Right lobe of liver (tissue), 6 donors: Measurements from ENCODE around the gene MDN1. TPM values are rescaled to one million over a fixed set of nuclear protein-coding genes. Genes with fewer than 3 reads are reported as not detected.

Source experiments
- ATAC-seq, 4 donors: fragments of 200-7000 bp; cut with Tn5 transposase; one replicate each; pipeline ENCODE4 v1.9.1; 2020; ENCODE audit warnings: mild to moderate bottlenecking in 4 of 4, moderate library complexity in 4 of 4
- DNase-seq, 3 donors: peaks; one replicate each; pipeline ENCODE4 v3.0.0-alpha.2; 2020
- H3K27ac ChIP-seq, 3 donors: fragments of 200-600 bp; one replicate each; pipeline ENCODE4 v1.8.0; 2022
- H3K27me3 ChIP-seq, 2 donors: fragments of 200-600 bp; one replicate each; pipeline ENCODE4 v1.8.0; 2022
- H3K36me3 ChIP-seq, 4 donors: fragments of 200-600 bp; sonication (generic) in 1 of 4; one replicate each; pipeline versions ENCODE4 v1.5.1 to v1.8.0; 2017 to 2022; ENCODE audit warnings: control low read depth in 1 of 4
- H3K4me1 ChIP-seq, 4 donors: fragments of 200-600 bp; sonication (generic) in 1 of 4; one replicate each; pipeline versions ENCODE4 v1.5.1 to v1.8.0; 2017 to 2022; ENCODE audit warnings: control low read depth in 1 of 4
- H3K4me3 ChIP-seq, 3 donors: fragments of 200-600 bp; one replicate each; pipeline ENCODE4 v1.8.0; 2022
- H3K9me3 ChIP-seq, 4 donors: fragments of 200-600 bp; sonication (generic) in 1 of 4; one replicate each; pipeline versions ENCODE4 v1.5.1 to v1.8.0; 2017 to 2022; ENCODE audit warnings: control low read depth in 1 of 4
- POLR2A ChIP-seq: fragments of 450-650 bp; IDR thresholded peaks from one replicate; pipeline ENCODE4 v1.6.1; 2017; ENCODE audit warnings: antibody characterized with exemption, mild to moderate bottlenecking
- WGBS: methylation state at CpG from one replicate; pipeline ENCODE4 v1.1.6; 2018; ENCODE audit warnings: low coverage, low lambda C conversion rate; ENCODE audit not compliant: insufficient coverage; ENCODE audit errors: missing lambda C conversion rate; 5-methylcytosine and 5-hydroxymethylcytosine counted together
- intact Hi-C, 2 donors: fragments of 100-400 bp; cut with DNase I; formaldehyde crosslinking; loops; one replicate each; pipeline versions ENCODE4 v1.11.2 to v1.14.1; 2022
- total RNA-seq, 6 experiments: library from RNA; depleted of rRNA in 2 of 6; stranded (reverse); fragments of >200 nt in 2 of 6; fragmentation: NEBNext Ultra II Directional in 3 of 6; extraction: Animal tissue kit (Norgen Biotek cat#: 25700) in 3 of 6; gene quantifications; one replicate each; pipeline versions ENCODE4 v1.1.0 to v1.2.4, GENCODE V29; 2016 to 2023
- TF ChIP-seq, protein P1 (sequence below), 4 donors: fragments of 200-600 bp in 3 of 4; fragments of 450-650 bp in 1 of 4; IDR thresholded peaks; one replicate each; pipeline versions ENCODE4 v1.5.1 to v1.8.0; 2016 to 2022; ENCODE audit warnings: antibody characterized with exemption in 4 of 4, mild to moderate bottlenecking in 2 of 4
- donor health status: DM: no; HTN: yes; CAD: no.
- donor health status: DM: no; HTN: no; CAD: no.
- donor health status: DM: no; HTN: no; CAD: no.
- donor health status: DM: no; HTN: yes; CAD: no.
- donor health status: DM: no; HTN: yes; CAD: no.

MDN1 gene
- total RNA-seq, 6 experiments from 2014 or later = 13.8 to 49.6 (median 25.5) TPM

DNA sequence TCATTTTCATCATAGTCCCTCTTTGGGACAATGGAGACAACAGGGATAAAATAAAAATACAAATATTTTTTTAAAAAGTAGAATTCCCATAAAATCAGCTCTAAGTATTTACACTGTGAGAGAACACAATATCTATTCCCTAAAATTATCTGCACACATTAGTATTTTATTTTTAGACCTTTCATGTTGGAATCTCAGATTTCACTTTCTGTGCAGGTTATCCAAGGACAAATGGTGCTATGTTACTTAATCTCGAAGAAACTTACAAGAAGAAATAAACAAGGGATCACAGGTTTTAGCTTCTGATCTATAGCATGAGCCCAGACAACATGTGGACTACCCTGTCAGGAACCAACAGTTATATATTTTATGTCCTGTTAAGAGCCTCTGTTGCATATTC is 158.0 kb downstream of the MDN1 start:
- intact Hi-C loops = no loop called here
- peaks cover 5 to 100% (median 42%) of the 10 kb centered on the region in 4 donors for H3K36me3 ChIP-seq
- no peaks in the 10 kb centered on the region for H3K27me3 ChIP-seq
- ATAC-seq (no peak), DNase-seq (no peak)
- TF ChIP-seq, protein P1, sequence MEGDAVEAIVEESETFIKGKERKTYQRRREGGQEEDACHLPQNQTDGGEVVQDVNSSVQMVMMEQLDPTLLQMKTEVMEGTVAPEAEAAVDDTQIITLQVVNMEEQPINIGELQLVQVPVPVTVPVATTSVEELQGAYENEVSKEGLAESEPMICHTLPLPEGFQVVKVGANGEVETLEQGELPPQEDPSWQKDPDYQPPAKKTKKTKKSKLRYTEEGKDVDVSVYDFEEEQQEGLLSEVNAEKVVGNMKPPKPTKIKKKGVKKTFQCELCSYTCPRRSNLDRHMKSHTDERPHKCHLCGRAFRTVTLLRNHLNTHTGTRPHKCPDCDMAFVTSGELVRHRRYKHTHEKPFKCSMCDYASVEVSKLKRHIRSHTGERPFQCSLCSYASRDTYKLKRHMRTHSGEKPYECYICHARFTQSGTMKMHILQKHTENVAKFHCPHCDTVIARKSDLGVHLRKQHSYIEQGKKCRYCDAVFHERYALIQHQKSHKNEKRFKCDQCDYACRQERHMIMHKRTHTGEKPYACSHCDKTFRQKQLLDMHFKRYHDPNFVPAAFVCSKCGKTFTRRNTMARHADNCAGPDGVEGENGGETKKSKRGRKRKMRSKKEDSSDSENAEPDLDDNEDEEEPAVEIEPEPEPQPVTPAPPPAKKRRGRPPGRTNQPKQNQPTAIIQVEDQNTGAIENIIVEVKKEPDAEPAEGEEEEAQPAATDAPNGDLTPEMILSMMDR (IDR thresholded peaks at IDR 0.05) = no peak
- TF ChIP-seq POLR2A = no peak
- no peaks in the 10 kb centered on the region for H3K9me3 ChIP-seq
- H3K27ac ChIP-seq = no peak overlapping the region
- 87% methylated on average over 1 of the region's 1 CpG for whole genome bisulfite sequencing
- H3K4me3 ChIP-seq = no peak overlapping the region
- H3K4me1 ChIP-seq = no peaks in the 10 kb centered on the region

DNA sequence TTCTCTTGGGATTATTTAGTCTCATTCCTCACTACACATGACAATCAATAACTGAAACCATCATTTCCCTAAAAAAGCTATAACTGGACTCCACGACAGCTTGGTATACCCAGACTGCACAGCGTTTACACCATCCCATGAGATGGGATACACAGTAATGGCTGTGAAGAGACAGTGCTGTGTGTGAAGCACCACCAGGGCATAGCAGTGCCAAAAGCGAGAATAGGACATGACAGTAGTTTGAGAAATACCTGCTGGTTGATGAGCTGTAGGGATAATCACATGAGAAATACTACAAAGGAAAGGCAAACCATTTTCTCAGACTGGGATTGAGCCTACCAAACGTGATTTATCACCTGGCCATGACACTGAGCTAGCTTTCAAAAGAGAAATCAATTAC is 158.6 kb downstream of the MDN1 start:
- no peak for ATAC-seq

DNA sequence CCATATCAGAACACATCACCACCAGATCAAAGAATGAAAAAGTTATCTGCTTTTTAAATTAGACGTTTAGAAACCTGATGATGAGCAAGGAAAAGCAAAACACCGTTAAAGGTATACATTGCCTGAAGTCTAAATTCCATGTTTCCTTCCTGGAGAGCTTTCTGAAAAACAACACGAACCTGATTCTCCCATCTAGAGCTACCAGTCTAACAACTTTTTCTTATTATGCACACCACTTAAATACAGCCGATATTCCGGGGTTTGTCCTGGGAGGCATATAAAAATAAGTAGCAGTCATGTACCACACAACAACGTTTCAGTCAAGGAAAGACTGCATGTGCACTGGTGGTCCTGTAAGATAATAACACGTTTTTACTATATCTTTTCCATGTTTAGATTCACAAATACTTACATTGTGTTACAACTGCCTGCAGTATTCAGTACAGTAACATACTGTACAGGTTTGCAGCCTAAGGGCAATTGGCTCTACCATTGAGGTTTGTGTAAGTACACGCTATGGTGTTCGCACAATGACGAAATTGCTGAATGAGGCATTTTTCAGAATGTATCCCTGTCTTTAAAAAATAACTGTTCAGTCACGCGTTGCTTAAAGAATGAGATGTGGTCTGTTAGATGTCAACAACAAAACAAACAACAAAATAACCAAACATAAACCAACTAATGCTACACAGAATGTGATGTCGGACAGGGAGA is 162.0 kb downstream of the MDN1 start:
- WGBS = 88% methylated on average over 13 of the region's 13 CpGs
- intact Hi-C loops = no loop called here
- no peak for ATAC-seq
- Histone ChIP-seq H3K27ac (no peak overlapping the region), H3K9me3 (no peaks in the 10 kb centered on the region), H3K4me1 (no peaks in the 10 kb centered on the region), H3K4me3 (no peak overlapping the region), H3K36me3 (peaks cover 5 to 100% (median 43%) of the 10 kb centered on the region in 4 donors), H3K27me3 (no peaks in the 10 kb centered on the region)
- no peak for DNase-seq
- no peak for TF ChIP-seq POLR2A
- TF ChIP-seq, protein P1 (IDR thresholded peaks at IDR 0.05) = no peak

More for the DNA sequence above, 158.6 kb downstream of the MDN1 start:
- no peaks in the 10 kb centered on the region for H3K4me1 ChIP-seq
- H3K9me3 ChIP-seq = no peaks in the 10 kb centered on the region
- no peaks in the 10 kb centered on the region for H3K27me3 ChIP-seq
- 96% methylated on average over 4 of the region's 4 CpGs for WGBS
- no peak overlapping the region for H3K27ac ChIP-seq
- peaks cover 5 to 100% (median 42%) of the 10 kb centered on the region in 4 donors for H3K36me3 ChIP-seq
- intact Hi-C loops = no loop called here
- DNase-seq = no peak
- no peak for TF ChIP-seq POLR2A
- TF ChIP-seq, protein P1 (IDR thresholded peaks at IDR 0.05) = no peak
- H3K4me3 ChIP-seq = no peak overlapping the region

DNA sequence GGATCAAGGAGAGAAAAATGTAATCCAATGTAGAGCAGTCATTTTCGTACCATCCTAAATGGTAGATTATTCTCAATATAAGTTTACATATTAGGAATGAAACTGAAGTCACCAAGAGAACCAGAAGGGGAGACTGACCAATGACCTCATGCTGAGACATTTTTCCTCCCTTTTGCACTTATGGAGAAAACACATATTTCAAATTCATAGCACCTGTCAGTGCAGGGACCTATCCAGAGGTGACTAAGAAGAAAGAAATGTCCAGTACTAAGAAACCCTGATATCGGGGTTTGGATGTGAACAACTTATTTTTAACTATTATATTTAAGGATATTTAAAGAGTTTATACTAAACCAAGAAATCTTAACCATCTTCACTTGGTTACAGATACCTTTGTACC is 164.5 kb downstream of the MDN1 start:
- H3K27me3 ChIP-seq = no peaks in the 10 kb centered on the region
- ATAC-seq (no peak), DNase-seq (no peak)
- H3K4me1 ChIP-seq = no peaks in the 10 kb centered on the region
- intact Hi-C loops = no loop called here
- no peak overlapping the region for H3K4me3 ChIP-seq
- no peaks in the 10 kb centered on the region for H3K9me3 ChIP-seq
- peaks cover 5 to 96% (median 42%) of the 10 kb centered on the region in 4 donors for H3K36me3 ChIP-seq
- 93% methylated on average over 2 of the region's 2 CpGs for WGBS
- no peak for TF ChIP-seq POLR2A
- TF ChIP-seq, protein P1 (IDR thresholded peaks at IDR 0.05) = no peak
- no peak overlapping the region for H3K27ac ChIP-seq
